ENCODE measurements around the gene TUBAL3.
A peak's percentile ranks its signal among the peaks of the same experiment; 100 is the strongest.

TUBAL3 gene

GRCh38 chr10:5404208-5405041, at the start of gene TUBAL3:
TUBAL3 (minus strand) TSS chr10:5404828; CDS start chr10:5404792, 36 bp downstream.
- no peak for DNase-seq

GRCh38 chr10:5453749-5454489, 49.3 kb upstream of the TUBAL3 start:
- DNase-seq: no peak

GRCh38 chr10:5450605-5451384, 46.2 kb upstream of the TUBAL3 start:
- DNase-seq: peak; percentile 32

GRCh38 chr10:5449823-5450222, 45.2 kb upstream of the TUBAL3 start:
- DNase-seq: peak; percentile 89

GRCh38 chr10:5449227-5449626, 44.6 kb upstream of the TUBAL3 start:
- no peak for DNase-seq

- no peak for DNase-seq
These were observed 43.8 kb upstream of the TUBAL3 start for GRCh38 chr10:5448333-5449001.

- DNase-seq: no peak
These were observed 43.0 kb upstream of the TUBAL3 start for GRCh38 chr10:5447611-5448071.

GRCh38 chr10:5447056-5447455, 42.4 kb upstream of the TUBAL3 start:
- peak; percentile 31 for DNase-seq

GRCh38 chr10:5446390-5446926, 41.8 kb upstream of the TUBAL3 start:
- DNase-seq: peak; percentile 89

GRCh38 chr10:5445006-5445405, 40.4 kb upstream of the TUBAL3 start:
- DNase-seq: no peak

- DNase-seq: no peak
These were observed 38.8 kb upstream of the TUBAL3 start for GRCh38 chr10:5443429-5443828.

GRCh38 chr10:5442990-5443370, 38.4 kb upstream of the TUBAL3 start:
- DNase-seq: no peak

- peak; percentile 51 for DNase-seq
These were observed 37.7 kb upstream of the TUBAL3 start for GRCh38 chr10:5442065-5442989.

- no peak for DNase-seq
These were observed 36.5 kb upstream of the TUBAL3 start for GRCh38 chr10:5441106-5441505.

GRCh38 chr10:5440206-5440605, 35.6 kb upstream of the TUBAL3 start:
- no peak for DNase-seq

GRCh38 chr10:5435328-5435727, 30.7 kb upstream of the TUBAL3 start:
- DNase-seq: no peak

- DNase-seq: peak; percentile 89
These were observed 29.6 kb upstream of the TUBAL3 start for GRCh38 chr10:5434017-5434753.

GRCh38 chr10:5433182-5433581, 28.6 kb upstream of the TUBAL3 start:
- no peak for DNase-seq

GRCh38 chr10:5428133-5428532, 23.5 kb upstream of the TUBAL3 start:
- no peak for DNase-seq

GRCh38 chr10:5424751-5425150, 20.1 kb upstream of the TUBAL3 start:
- DNase-seq: no peak
